Fibroblast of mammary gland (primary cell): ENCODE results near the gene SGK2.

ENCODE experiments used
- DNase-seq: peaks from one replicate; pipeline ENCODE4 v3.0.0-alpha.2; 2010; ENCODE audit warnings: low read depth
- H3K4me3 ChIP-seq: 2 replicates; pipeline ENCODE4 v1.5.1; 2011; ENCODE audit warnings: low read depth, mild to moderate bottlenecking, low read length, moderate library complexity; ENCODE audit not compliant: control insufficient read depth
- CTCF ChIP-seq: conservative IDR thresholded peaks from 2 replicates; pipeline ENCODE4 v1.5.1; 2011; ENCODE audit warnings: low read depth, low read length, inconsistent platforms; ENCODE audit not compliant: control insufficient read depth, insufficient read depth

Gene SGK2

GRCh38 chr20:43560974-43561373, 2.1 kb downstream of the SGK2 start:
- no peak for TF ChIP-seq CTCF
- no peak overlapping the region for H3K4me3 ChIP-seq
- no peak for DNase-seq

GRCh38 chr20:43563429-43563828, 4.6 kb downstream of the SGK2 start:
- TF ChIP-seq CTCF, result peak; percentile 10
- H3K4me3 ChIP-seq, result no peak overlapping the region
- DNase-seq, result peak; percentile 16

GRCh38 chr20:43563991-43564390, 5.2 kb downstream of the SGK2 start:
- no peak for DNase-seq
- TF ChIP-seq CTCF, result no peak
- no peak overlapping the region for H3K4me3 ChIP-seq

- no peak for DNase-seq
- H3K4me3 ChIP-seq, result no peak overlapping the region
- TF ChIP-seq CTCF, result no peak
These were observed 5.6 kb downstream of the SGK2 start for GRCh38 chr20:43564455-43564854.

GRCh38 chr20:43564993-43565757, 6.3 kb downstream of the SGK2 start:
- TF ChIP-seq CTCF, result no peak
- DNase-seq, result no peak
- no peak overlapping the region for H3K4me3 ChIP-seq

GRCh38 chr20:43565758-43566104, 6.9 kb downstream of the SGK2 start:
- TF ChIP-seq CTCF, result no peak

GRCh38 chr20:43567477-43567876, 8.7 kb downstream of the SGK2 start:
- TF ChIP-seq CTCF, result no peak
- no peak for DNase-seq
- no peak overlapping the region for H3K4me3 ChIP-seq

More at GRCh38 chr20:43565758-43566104, 6.9 kb downstream of the SGK2 start:
- no peak for DNase-seq
- no peak overlapping the region for H3K4me3 ChIP-seq
